ENCODE results near the gene ATOH8.

The ATOH8 gene

DNA sequence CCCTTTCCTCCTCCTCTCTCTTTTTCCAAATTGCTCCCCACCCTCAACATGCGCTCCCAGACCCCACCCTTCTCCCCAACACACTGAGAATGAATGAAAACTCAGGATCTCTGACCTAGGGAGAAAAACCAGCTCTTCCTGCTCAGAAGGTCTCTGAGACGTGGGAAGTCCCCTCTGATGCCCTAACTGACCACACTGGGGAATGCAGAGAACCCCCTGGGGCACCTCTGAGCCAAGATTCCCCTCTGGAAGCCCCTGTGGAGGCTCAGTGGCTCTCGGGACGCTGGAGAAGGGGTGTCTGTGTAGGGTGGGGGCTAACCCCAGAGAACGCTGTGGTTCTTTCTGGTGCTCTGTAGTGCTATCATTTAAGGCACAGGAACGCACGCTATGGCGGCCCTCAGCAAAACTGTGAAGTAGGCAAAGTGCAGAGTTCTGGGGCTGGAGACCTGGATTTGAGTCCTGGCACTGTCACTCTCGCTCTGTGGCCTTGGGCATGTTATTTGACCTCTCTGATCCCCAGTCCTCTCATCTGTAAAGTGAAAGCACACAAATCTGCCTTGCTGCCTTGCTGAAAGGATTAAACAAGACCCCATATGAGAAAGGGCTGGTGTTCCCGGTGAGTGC, 17.1 kb downstream of the ATOH8 start:
- DNase-seq (no peak), ATAC-seq (no peak)

DNA sequence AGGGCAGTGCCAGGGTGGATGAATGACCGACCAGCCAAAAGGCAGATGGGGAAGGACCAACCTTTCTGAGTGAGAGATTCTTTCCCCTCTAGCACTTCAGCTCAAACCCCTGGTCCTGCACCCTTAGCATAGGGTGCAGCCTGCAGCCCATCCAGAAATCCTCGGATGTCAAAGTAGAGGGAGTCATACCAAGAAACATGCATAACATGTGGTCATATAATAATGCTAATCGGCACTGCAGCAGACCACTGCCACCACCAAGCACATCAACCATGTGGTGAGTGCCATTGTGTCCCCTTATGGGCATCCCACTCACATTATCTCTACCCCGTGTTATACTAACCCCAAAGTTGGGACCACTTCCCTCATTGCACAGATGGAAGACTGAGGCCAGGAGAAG, 17.7 kb downstream of the ATOH8 start:
- ATAC-seq (no peak), DNase-seq (no peak)

DNA sequence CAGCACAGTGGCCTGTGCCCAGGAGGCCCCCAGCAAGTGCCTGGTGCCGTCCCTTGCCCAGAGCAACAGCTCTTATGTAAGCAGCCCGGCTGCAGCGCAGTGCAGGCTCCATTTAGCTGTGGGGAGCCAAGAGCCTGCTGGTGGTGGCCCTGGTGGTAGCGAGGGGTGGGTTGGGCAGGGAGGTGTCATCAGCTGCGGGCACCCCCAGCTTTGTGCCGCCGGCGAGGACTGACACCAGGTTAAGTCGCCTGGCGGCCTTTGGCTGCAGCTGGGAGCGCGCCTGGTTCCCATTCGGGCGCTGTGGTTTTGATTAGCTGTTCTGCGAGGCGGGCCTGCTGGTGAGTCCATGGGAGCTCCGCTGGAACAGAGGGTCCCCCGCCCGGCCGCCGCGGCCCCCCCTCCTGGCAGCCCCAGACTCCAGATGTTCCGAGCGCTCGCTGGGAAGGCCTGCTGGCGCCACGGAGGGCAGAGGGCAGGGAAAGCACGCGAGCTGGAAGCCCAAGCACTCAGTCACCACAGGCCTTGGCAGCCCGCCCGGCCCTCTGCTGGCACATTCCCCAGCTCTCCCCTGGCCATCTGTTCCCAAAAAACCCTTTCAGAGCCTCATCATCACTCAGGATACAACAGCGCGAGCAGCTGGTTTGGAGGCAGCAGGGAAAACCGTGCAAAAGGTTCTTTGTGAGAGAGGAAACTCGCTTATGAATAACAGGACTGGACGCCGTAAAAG, 18.4 kb downstream of the ATOH8 start:
- no peak for ATAC-seq
- no peak for DNase-seq

DNA sequence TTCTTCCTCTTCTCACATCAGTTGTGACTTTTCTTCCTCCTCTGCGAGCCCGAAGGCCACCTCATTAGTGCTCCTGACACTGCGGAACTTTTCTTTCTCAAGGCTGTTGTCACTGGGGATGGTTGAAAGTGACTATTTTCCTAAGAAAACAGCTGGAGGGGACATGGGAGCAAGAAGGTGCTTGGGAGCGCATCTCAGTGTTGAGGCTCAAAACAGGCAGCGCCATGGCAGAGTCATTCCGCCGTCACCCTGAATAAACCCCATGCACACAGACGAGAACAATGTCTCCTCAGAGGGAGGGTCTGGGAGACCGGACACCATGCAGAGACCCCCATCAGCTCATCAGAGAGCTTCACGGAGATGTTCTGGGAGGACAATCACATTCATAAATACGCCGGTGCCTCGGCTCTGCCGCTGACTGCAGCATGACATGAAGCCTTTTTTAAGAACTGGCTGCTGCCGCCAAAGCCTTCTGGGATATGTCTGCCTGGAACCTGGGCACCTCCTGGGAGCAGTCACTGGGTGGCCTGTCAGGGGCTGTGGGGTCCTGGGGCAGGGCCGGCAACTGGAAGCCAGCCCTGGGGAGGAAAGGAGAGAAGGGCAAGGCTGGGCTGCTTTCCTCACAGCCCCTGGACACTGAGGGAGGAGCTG, 19.2 kb downstream of the ATOH8 start:
- ATAC-seq (no peak), DNase-seq (no peak)

DNA sequence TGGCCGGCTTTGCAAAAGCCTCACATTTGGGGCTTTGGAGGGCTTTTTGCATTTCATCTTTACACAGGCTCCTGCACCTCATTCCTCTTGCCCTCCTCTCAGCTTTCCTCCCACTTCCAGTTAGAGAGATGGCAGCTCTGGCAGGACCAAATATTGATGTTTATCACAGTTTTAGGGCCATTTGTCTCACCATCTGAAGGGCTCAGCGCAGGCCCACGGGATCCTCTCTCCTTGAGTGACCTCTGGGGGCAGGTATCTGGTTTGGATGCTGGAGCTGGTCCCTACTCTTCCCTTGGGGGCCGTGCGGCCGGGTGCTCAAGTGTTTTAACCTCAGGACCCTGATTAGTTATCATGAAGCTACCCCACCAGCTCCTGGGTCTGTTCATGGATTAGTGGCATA, 19.9 kb downstream of the ATOH8 start:
- DNase-seq = no peak
- ATAC-seq = no peak

DNA sequence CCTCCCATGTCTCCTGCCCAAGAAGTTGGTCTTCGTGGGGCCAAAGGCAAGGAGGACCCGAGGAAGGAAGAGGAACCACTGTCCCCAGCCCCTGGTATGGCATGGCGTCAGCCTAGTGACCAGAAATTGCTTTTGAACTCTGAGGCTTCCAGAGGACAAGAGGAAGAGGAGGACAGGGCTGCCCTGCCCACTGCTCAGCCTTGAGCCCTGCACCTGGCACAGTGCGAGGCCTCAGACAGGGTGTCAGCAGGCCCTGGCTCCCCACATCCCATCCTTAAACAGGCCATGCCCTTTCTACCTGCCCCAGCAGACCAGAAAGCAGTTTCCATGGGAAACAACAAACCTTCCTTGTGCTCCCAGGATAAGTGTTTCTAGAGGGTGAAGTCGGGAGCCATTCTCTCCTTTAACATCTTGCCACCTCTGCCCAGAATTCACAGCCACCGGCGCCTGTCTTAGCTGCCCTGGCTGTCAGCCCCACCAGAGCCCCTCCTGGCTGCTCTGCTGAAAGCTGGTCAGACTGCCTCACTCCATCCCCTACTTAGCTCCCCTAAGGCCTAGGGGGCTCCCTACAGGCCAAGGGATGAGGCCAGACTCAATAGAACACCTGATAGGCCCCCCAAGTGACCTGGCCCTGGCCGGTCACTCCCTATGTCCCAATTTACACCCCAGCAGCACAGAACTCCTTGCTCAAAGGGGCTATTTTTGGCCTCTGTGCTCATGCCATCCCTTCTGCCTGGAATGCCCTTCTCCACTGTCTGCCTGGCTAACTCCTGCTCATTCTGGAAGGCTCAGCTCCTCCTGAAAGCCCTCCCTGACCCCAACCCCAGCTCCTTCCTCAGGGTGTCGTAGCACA, 20.6 kb downstream of the ATOH8 start:
- ATAC-seq = no peak
- no peak for DNase-seq

DNA sequence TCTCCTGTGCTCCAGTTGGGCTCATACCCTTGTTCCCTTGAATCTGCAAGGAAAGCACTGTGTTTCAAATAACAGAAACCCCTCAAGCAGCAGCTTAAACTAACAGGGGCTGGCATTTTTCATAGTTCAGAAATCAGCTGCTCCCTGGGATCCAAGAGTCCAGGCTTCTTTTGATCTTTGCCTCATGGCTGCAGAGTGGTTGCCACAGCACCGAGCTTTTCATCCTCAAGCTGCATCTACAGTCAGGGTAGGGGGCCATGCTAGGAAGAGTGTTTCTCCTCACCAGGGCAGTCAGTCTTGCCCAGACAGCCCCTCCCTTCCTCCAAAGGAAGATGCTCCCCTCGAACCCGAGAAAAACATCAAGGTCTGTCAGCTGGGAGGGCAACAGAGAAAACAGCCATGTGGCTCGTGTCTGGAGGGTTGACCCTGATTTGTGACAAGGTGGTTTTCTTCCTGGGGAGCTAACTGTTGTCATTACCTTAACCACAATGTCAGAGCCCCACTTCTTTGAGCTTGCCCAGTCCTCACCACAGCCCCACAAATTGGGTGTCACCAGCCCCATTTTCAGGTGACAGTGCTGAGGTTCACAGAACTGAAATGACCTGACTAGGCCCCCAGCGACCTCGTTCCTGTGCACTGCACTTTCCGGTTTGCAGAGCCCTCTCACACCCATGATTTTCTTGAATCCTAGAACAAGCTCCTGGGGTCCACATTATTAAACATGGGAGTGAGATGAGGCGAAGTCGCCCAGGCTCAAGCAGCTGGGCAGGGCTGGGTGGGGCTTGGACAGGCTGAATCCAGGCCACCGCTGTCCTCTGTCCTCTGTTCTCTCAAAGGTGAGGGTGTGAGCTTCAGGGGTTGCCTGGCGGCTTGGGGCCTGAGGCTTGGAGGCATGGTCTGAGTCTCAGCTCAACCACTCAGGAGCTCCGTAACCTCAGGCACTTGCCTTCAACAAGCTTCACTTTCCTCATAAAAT, 21.9 kb downstream of the ATOH8 start:
- DNase-seq = no peak
- no peak for ATAC-seq

DNA sequence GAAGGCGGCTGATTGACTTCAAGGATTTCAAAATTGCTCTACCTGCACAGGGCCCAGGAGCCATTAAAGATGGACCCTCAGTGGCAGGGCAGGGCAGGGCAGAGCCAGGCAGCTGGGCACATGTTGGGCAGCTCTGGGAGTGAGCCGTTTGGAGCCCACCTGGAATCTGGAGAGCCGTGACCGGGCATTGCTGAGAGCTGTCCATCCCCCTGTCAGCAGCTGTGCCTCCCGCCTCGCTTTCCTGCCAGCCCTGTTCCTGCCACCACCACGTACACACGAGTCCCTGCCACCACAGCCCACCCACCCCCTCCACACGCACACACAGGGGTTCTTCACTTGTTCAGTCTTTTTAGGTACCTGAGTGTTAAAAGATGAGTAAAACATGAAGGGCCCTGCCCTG, 22.9 kb downstream of the ATOH8 start:
- ATAC-seq = no peak
- no peak for DNase-seq

DNA sequence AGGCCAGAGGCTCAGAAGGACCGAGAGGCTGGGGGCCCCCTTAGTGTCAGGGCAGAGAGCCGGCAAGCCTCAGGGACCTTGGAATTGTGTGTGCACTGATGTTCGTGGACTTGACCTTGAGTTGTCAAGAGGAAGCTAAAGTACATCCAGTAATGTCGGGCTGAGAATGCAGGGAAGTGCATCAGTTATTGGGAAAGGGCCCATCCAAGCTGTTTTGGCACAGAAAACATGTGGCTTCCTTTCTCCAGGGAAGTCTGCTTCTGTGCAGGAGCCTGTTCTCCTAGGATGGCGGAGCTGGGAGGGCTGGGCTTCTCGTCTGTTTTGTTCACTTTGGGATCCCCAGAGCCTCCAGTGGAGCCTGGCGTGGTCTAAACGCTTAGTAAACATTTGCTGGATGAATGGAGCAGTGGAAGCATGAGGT, 23.7 kb downstream of the ATOH8 start:
- DNase-seq (no peak), ATAC-seq (no peak)

DNA sequence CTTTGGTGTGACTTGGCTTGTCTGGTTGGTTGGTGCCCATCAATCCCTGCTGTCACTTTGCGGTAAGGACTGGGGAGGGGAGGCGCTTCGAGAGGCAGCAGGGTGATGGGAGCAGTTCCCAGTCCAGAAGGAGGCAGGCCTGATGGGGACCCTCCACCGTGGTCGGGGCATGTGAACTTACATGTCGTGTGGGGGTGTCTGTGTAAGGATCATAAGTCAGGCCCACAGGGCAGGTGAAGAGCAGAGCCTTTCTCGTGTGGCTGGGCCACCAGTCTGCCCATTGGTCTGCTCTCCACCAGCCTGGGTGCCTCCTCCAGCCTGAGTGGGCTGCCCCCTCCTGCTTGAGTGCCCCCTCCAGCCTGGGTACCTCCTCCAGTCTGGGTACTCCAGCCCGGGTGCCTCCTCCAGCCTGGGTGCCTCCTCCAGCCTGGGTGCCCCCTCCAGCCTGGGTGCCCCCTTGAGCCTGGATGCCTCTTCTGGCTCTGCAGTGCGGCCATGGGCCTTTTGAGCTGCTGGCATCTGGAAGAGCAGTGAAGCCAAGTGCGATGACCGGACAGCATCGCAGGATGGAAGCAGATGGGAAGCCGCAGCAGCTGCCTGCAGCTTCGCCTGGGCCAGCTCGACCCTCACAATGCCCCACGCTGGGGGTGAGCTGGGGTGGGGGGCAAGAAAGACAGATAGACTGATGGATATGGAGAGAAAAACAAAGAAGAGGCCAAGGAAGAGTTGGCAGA, 25.0 kb downstream of the ATOH8 start:
- DNase-seq (no peak), ATAC-seq (no peak)

DNA sequence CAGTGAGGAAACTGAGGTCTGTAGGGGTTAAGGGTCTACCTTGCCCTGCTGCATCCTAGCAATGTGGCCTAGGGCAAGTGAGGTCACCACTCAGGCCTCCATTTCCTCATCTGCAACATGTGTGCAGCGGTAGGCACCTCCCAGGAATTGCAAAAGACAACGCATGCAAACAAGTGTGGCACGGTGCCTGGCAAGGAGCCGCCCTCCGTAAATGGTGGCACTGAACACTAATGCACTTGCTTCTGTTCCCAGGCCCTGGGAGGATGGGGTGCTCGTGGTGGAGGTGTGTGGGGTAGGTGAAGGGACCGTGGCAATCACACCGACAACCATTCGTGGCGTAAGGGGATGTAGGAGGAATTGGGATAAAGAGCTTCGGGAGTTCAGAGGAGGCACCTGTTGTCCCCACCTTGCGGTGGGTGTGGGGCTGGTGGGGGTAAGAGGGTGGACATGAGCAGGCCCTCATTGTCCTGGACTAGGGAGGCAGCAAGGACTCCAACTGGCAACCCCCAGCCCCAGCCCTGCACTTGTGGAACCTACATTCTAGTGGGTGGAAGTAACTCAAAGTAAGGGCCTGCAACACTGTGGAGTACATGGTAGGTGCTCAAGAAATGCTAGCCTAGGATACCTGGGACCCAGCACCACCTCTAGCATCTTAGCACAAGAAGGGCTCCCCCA, 26.0 kb downstream of the ATOH8 start:
- DNase-seq (no peak), ATAC-seq (no peak)

DNA sequence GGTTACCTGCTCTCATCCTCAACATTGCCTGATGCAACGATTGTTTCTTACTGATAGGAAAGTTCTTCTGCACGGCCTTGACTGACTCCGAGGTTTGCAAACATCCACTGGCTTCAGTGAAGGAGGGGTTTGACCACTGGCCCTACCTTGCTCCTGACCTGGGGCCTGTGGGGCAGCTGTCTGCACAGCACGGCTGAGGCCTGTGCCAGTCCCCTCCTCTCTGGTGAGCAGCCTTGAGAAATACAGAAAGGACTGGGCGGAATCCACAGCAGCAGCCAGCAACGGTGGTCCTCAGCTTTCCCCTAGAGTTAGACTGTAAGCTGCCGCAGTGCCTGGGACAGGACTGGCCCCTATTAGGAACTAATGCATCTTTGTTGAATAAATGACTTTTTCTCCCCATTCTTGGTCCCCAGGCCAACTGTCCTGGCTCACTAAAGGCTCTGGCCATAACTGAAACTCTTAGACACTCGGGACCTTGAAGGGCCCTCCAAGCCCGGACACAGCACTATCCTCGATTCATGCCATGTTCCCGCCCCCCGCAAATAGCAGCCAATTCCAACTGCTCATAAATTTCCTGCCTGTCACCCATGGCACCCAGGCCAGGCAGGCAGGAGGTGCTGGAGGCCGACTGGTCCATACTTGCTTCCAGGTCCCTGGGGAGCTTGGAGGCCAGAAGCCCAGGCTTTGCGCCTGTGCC, 26.7 kb downstream of the ATOH8 start:
- ATAC-seq (no peak), DNase-seq (no peak)

DNA sequence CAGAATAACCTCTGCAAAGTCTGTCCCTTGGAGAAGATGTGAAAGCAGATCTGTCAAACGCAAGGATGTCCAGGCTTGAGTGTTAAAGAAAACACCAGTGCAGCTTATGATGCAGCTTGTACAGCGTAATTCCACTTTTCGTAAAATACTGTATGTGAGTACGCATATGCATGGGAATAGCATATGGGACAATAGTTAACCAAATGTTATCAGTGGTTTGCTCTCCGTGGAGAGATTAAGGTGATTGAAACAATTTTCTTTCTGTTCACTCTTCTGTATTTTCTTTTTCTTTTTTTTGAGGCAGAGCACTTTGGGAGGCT, 27.2 kb downstream of the ATOH8 start:
- no peak for ATAC-seq
- DNase-seq = no peak

DNA sequence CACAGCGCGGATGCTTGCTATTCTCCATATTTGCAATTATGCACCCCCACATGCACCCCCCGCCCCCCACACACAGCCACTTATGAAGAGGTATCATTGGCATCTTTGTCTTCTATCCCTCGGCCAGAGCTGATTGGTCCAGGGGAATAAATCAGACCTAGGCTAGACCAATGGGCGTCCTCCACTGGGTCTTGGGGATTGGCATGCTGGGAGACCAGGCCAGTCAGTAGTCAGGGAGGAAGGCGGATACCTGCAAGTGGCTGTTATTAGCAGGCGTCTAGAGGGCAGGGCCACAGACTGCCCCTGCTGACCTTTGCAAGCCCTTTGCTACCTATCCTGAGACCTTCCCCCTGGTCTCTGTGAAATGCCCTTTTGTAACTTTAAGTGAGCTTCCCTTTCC, 30.0 kb downstream of the ATOH8 start:
- no peak for ATAC-seq

DNA sequence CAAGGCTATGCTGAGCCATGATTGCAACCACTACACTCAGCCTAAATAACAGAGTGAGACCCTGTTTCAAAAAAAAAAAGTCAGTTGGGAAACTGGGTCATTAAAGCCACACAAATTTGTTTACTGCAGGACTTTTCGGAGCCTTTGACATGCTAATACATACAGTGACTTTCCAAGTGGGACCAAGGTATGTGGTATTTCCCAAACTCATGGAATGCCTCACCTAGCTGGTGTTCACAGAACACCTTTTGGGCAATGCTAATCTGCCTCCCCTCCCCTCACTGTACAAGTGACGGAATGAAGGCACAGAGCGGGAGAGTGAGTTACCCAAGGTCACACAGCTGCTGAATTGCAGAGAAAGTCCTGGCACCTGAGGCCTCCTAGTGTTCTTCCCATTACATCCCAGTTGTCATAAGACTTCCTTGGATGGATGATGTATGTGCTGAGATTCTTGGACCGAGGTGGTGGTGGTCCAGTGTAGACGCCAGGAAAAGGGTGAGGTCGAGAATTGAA, 30.7 kb downstream of the ATOH8 start:
- ATAC-seq (no peak), DNase-seq (no peak)

More for the DNA sequence above, 30.0 kb downstream of the ATOH8 start:
- no peak for DNase-seq

DNA sequence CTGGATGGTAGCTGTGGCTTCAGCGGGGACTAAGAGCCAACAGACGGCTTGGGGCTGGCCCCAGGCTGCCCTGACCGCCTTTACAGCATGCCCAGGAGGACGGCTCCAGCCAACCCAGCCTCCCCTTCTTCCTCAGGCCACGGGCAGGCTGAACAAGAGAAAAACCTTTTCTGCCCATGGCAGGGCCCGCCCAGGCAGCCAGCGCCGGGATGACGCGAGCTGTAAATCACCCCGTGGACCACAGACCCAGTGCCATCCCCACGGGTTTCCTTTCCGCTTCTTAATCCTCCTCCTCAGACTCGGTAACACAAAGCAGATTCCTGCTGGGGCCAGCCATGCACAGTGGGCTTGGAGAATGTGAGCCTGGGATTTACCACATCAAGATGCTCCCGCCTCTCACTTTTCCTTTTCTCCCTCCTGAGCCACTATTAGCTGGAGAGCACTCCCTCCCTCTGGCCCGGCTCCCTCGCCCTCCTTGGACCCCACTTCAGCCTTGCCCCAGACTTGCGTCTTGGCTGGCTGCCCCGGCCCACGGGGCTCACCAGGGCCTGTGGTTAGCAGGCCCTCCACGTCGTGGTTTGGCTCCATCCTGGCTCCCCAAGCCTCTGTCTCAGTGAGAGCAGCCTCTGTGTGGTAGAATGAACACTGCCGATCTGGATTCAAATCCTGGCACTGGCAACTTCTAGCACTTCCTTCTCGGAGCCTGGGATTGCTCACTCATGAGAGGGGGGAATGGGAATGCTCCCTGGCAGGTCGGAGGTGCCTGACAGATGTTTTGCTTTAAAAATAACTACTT, 31.4 kb downstream of the ATOH8 start:
- DNase-seq (peak; percentile 20), ATAC-seq (peak; percentile 35)

DNA sequence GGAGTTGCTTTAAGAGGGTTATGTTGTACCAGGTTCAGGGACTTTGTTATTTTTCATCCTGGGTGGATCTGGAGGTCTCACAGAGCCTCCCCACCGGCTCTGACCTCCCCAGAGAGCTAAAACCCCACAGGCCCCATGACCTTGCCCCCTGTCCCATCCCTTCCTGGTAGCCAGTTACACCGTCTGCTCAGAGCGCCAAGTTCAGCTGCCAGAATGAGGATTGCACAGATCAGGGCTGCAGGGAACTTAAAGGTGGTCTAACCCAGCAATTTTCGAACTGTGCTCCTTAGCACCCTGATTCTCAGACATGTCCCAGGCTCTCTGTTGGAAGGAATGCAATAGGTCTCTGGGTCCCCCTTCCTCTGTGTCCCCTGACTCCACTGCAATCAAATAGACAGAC, 32.1 kb downstream of the ATOH8 start:
- DNase-seq = no peak
- ATAC-seq = no peak

DNA sequence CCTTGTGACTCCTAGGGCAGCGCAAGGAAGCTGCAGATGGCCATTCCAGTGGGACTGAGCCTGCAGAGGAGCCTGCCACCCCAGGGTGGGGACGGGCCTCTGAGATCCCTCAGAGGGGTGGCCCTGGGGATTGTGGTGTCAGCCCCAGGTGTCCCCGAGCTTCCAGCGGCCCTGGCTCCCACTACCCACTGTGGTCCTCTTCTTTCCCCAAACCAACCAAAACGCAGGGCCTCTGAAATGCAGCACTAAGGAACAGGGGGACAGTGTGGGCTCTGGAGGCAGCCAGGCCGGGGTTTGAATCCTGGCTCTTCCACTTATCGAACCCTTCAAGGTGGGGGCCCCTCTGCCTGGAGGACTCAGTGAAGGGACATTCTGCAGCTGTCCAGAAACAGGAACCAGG, 32.7 kb downstream of the ATOH8 start:
- no peak for ATAC-seq
- DNase-seq = no peak

DNA sequence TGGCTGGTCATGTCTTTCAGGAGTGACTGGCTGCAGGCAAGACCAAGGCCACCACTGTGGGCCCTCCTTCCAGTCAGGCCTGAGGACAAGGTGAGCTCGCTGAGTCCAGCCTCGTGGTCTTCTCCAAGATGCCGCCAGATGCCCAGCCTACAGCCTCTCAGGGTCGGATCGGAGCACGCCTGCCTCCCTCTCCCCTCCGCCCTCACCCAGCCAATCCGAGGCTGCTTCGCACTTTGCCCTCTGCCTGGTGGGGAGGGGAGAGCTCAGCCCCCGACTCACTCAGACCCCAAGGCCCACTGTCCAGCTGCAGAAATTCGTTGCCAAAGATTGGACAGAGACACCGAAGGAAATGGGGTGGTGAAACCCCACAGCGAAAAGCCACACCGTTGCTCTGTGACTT, 33.1 kb downstream of the ATOH8 start:
- ATAC-seq = no peak
- DNase-seq = no peak
